KMS-11 (cell line): ENCODE results near the gene DSCAML1.

Experiments used
- H2AFZ ChIP-seq: fragments of 200-600 bp; sonication (generic); 2 replicates; pipeline ENCODE4 v1.6.1; 2016; ENCODE audit warnings: antibody characterized with exemption, mixed run types, low read depth
- H3K27ac ChIP-seq: fragments of 200-600 bp; sonication (generic); 2 replicates; pipeline ENCODE4 v1.6.1; 2016; ENCODE audit warnings: mild to moderate bottlenecking, mixed run types
- H3K27me3 ChIP-seq: fragments of 200-600 bp; sonication (generic); 2 replicates; pipeline ENCODE4 v1.6.1; 2017; ENCODE audit warnings: mild to moderate bottlenecking, low read depth, mixed run types, moderate library complexity; ENCODE audit not compliant: insufficient read depth
- H3K36me3 ChIP-seq: fragments of 200-600 bp; sonication (generic); 2 replicates; pipeline ENCODE4 v1.6.1; 2017; ENCODE audit warnings: mild to moderate bottlenecking, mixed run types; ENCODE audit not compliant: insufficient read depth
- H3K4me1 ChIP-seq: fragments of 200-600 bp; sonication (generic); 2 replicates; pipeline ENCODE4 v1.6.1; 2016; ENCODE audit warnings: mild to moderate bottlenecking, low read depth, mixed run types; ENCODE audit not compliant: poor library complexity, severe bottlenecking
- H3K4me2 ChIP-seq: fragments of 200-600 bp; sonication (generic); 2 replicates; pipeline ENCODE4 v1.7.0; 2016; ENCODE audit warnings: mild to moderate bottlenecking, mixed run types
- H3K4me3 ChIP-seq: fragments of 200-600 bp; sonication (generic); IDR thresholded peaks from 2 replicates; pipeline ENCODE4 v1.6.1; 2017; ENCODE audit warnings: low read depth, low read length, mixed read lengths; ENCODE audit not compliant: insufficient read depth
- H3K79me2 ChIP-seq: fragments of 200-600 bp; sonication (generic); 2 replicates; pipeline ENCODE4 v1.6.1; 2016; ENCODE audit warnings: low read depth, mixed run types; ENCODE audit not compliant: insufficient read depth
- H3K9ac ChIP-seq: fragments of 200-600 bp; sonication (generic); 2 replicates; pipeline ENCODE4 v1.6.1; 2016; ENCODE audit warnings: mild to moderate bottlenecking, mixed run types
- H4K20me1 ChIP-seq: fragments of 200-600 bp; sonication (generic); 2 replicates; pipeline ENCODE4 v1.6.1; 2016; ENCODE audit warnings: mild to moderate bottlenecking, mixed run types; ENCODE audit not compliant: insufficient read depth
- TF ChIP-seq, protein P1 (sequence below): fragments of 200-600 bp; sonication (generic); conservative IDR thresholded peaks from 2 replicates; pipeline ENCODE4 v1.6.1; 2017; ENCODE audit warnings: low read depth, mild to moderate bottlenecking, antibody characterized with exemption, low read length, moderate library complexity, mixed read lengths

DSCAML1 gene

DNA sequence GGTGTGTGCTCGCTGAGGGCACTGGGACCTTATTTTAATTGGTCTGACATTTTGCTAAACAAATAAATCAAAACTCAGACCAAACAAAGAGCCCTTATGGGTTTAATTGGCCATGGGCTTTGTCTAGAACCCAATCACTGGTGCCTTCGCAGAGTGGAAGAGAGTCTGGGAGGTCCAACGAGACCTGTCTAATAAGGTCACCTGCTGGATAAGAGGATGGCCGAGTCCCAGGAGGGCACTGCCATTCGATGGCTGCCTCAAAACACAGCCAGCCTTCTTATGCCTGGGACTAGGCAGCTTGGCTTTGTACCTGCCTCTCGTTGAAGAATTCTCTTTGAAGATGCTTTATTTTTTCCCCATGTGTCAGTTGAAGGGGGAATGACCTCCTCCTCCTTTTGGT is 298.2 kb downstream of the DSCAML1 start:
- TF ChIP-seq, protein P1, sequence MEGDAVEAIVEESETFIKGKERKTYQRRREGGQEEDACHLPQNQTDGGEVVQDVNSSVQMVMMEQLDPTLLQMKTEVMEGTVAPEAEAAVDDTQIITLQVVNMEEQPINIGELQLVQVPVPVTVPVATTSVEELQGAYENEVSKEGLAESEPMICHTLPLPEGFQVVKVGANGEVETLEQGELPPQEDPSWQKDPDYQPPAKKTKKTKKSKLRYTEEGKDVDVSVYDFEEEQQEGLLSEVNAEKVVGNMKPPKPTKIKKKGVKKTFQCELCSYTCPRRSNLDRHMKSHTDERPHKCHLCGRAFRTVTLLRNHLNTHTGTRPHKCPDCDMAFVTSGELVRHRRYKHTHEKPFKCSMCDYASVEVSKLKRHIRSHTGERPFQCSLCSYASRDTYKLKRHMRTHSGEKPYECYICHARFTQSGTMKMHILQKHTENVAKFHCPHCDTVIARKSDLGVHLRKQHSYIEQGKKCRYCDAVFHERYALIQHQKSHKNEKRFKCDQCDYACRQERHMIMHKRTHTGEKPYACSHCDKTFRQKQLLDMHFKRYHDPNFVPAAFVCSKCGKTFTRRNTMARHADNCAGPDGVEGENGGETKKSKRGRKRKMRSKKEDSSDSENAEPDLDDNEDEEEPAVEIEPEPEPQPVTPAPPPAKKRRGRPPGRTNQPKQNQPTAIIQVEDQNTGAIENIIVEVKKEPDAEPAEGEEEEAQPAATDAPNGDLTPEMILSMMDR = no peak
- H3K27ac ChIP-seq = no peak overlapping the region
- H3K79me2 ChIP-seq = no peaks in the 10 kb centered on the region
- H3K4me1 ChIP-seq = no peaks in the 10 kb centered on the region
- H4K20me1 ChIP-seq = no peaks in the 10 kb centered on the region
- H3K27me3 ChIP-seq = no peaks in the 10 kb centered on the region
- no peak overlapping the region for H3K9ac ChIP-seq
- H3K4me3 ChIP-seq = no peak overlapping the region
- H2AFZ ChIP-seq = no peak overlapping the region
- no peak overlapping the region for H3K4me2 ChIP-seq
- H3K36me3 ChIP-seq = no peaks in the 10 kb centered on the region

DNA sequence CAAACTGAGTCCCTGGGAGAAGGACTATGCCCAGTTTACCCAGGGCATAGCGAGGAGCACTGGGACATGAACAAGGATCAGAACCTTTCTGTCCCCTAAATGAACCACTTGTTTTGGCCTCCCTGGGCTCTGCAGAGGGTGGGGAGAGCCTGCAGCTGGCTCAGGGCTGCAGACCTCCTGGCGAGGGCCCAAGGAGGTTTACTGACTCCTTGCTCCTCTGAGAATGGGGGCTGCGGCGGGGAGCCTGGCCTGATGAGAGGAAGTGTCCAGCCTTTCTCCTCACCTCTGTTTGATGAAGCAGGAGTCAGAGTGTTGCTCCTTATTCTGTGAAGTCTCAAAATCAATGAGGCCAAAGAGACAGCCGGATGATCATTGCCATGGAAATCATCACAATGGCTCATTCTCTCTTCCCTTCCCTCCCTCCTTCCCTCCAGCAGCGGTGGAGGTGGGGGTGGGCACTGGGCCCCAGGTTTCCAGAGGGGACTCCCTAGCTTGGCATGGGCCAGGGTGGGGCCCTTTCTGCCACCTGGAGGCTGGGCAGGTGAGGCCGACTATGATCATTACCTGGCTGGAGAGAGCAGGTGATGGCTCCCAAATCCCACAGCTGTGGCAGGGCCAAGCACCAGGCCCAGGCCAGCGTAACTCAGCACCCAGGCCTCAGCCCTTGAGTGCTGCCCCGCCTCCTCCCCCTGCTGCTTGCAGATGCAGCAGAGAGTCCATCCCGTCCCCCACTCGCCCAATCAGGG is 299.6 kb downstream of the DSCAML1 start:
- TF ChIP-seq, protein P1 = no peak
- H4K20me1 ChIP-seq = no peaks in the 10 kb centered on the region
- no peak overlapping the region for H3K9ac ChIP-seq
- H3K36me3 ChIP-seq = no peaks in the 10 kb centered on the region
- H3K27me3 ChIP-seq = no peaks in the 10 kb centered on the region
- no peak overlapping the region for H2AFZ ChIP-seq
- no peak overlapping the region for H3K4me3 ChIP-seq
- no peak overlapping the region for H3K4me2 ChIP-seq
- no peaks in the 10 kb centered on the region for H3K79me2 ChIP-seq
- H3K27ac ChIP-seq = no peak overlapping the region
- H3K4me1 ChIP-seq = no peaks in the 10 kb centered on the region

DNA sequence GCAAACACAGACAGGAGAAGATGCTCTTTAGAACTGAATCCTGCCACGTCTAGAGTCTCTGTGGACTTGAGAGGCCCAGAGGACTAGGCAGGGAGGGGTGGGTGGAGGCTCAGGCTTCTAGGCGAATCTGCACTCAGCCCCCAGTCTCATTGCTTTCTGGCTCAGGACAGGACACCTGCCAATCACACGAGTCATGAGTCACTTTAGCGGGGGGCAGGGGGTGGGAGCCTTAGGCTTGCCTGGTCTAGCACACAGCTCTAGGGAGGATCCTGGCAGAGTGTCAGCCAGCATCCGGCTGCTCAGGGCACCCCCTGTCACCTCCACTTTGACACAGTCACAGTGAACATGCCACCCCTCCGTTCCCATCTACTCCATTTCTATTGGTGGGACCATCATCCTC is 301.7 kb downstream of the DSCAML1 start:
- TF ChIP-seq, protein P1 = no peak
- Histone ChIP-seq H3K4me1 (no peaks in the 10 kb centered on the region), H3K27me3 (no peaks in the 10 kb centered on the region), H2AFZ (no peak overlapping the region), H3K9ac (no peak overlapping the region), H3K4me3 (no peak overlapping the region), H3K36me3 (no peaks in the 10 kb centered on the region), H3K4me2 (no peak overlapping the region), H4K20me1 (no peaks in the 10 kb centered on the region), H3K79me2 (no peaks in the 10 kb centered on the region), H3K27ac (no peak overlapping the region)

DNA sequence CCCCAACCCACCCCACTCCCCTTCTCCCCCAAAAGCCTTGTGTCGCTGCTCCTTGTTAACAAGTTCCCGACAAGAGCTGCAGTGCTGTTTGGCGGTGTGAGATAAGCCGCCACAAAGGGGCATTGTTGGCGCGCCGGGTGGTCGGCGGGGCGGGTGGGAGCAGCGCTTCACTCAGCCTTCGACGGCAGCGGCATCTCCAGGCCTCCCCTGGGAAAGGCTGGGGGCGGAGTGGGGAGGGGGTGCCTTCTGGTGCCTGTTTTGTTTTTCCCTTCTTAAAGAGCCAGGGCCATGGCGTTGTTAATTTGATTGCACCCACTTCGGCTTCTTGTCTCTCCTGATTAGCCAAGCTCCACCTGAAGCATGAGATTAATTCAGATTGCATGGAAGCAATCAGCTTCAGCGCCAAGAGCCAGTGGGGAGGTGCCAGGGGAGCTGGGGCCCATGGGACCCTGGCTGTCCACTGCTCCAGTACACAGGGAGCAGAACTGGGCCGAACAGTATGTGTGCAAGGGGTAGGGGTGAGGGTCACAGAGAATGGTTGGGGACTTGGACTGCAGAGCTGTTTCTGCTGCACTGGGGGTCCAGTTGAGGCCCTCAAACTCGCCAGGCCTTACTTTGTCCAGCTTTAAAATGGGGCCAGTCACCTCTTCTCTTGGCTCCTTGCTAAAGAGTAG is 304.3 kb downstream of the DSCAML1 start:
- H3K4me2 ChIP-seq = no peak overlapping the region

More for the DNA sequence above, 304.3 kb downstream of the DSCAML1 start:
- H3K4me1 ChIP-seq = no peaks in the 10 kb centered on the region
- H2AFZ ChIP-seq = no peak overlapping the region
- no peaks in the 10 kb centered on the region for H3K79me2 ChIP-seq
- H3K36me3 ChIP-seq = no peaks in the 10 kb centered on the region
- H3K9ac ChIP-seq = no peak overlapping the region
- TF ChIP-seq, protein P1 = no peak
- no peaks in the 10 kb centered on the region for H4K20me1 ChIP-seq
- H3K4me3 ChIP-seq = no peak overlapping the region
- H3K27ac ChIP-seq = no peak overlapping the region
- no peaks in the 10 kb centered on the region for H3K27me3 ChIP-seq
